ENCODE results near the gene FOXP4.
"Not testable (repeated sequence)": the region's sequence is repeated elsewhere in the genome, so short reads cannot be mapped to it uniquely, and the experiment has no call there.

The FOXP4 gene

DNA sequence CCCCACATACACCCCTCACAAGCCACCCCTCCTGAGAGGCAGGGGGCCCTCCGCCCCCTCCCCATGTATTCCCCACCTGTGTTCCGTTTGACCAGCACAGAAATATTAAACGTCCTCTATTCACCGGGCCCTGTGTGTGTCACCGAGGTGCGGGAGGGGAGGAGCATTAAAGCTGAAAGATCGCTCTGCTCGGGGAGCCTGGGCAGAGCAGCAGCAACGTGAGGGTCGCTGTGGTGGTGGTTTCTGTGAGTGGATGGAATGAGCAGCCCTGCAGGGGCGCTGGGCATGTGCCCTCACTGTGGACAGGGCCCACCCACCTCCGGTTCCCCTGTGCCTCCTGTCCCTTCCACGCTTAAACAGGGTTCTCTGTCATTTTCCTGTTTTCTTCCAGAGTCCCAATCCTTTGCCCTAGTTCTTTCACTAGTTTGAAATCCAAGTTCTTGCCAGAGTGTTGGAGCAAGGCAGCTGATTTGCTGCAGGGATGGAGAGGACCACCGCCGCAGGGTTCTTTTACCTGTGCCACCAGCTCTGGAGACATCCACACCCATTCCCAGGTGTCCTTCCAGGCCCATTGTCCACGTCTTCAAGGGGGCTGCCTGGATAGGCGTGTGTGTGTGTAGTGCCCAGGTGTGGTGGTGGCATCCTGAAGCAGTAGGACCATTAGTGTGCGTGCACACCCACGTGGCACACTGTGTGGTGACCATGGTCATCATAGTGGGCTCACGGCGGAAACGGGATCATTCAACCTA, 54.5 kb downstream of the FOXP4 start:
- DNase-seq (ENCODE audit: low spot score), result no peak

DNA sequence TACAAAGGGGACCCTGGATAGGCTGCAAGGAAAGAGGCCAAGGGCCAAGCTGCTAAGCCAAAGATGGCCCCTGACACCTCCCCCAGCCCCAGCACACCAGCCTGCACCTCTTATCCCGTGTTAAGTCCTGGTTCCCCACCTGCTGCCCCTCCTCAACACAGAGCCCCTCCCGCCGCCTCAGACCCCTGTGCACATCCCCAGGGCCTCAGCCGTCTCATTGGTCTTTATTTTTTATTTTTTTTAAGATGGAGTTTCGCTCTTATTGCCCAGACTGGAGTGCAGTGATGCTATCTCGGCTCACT, 55.0 kb downstream of the FOXP4 start:
- no peak for DNase-seq (ENCODE audit: low spot score)

GRCh38 chr6:41602422-41602743, 56.2 kb downstream of the FOXP4 start:
- DNase-seq (ENCODE audit: low spot score), result no peak

GRCh38 chr6:41602864-41603608, 56.9 kb downstream of the FOXP4 start:
- DNase-seq (ENCODE audit: low spot score), result peak; percentile 82

DNA sequence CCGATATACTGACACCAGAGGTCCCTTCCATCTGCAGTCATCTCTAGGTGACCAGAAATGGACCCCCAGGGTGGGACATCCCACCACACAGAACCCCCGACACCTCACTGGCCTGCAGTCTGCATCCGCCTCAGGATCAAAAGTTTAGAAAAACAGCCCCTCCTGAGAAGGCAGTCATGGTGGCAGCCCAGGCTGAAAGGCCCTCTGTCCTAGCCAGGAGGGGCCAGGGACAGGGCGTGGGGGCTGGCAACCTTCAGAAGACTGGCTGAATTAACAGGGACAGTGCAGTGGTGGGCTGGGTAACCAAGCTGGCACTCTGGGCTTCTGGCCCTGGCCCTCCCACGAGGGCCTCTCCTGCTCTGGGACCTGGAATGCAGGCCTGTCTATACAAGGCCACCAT, 57.8 kb downstream of the FOXP4 start:
- DNase-seq (ENCODE audit: low spot score), result no peak

GRCh38 chr6:41605649-41606048, 59.5 kb downstream of the FOXP4 start:
- no peak for DNase-seq (ENCODE audit: low spot score)

DNA sequence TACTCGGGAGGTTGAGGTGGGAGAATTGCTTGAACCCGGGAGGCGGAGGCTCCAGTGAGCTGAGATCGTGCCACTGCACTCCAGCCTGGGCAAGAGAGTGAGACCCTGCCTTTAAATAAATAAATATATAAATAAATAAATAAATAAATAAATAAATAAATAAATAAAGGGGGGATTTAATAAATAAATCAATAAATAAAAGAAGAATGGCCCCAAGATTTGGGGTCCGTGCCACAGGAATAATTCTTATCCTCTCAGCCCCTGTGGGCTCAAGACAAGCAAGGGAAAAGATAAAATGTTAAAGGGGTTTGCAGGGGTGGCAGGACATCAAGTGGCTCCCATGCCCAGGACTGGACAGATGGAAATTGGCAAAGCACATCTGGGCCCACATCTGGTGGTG, 60.9 kb downstream of the FOXP4 start:
- no peak for DNase-seq (ENCODE audit: low spot score)

- DNase-seq (ENCODE audit: low spot score), result no peak
Observed at GRCh38 chr6:41607736-41608135, 61.6 kb downstream of the FOXP4 start.

DNA sequence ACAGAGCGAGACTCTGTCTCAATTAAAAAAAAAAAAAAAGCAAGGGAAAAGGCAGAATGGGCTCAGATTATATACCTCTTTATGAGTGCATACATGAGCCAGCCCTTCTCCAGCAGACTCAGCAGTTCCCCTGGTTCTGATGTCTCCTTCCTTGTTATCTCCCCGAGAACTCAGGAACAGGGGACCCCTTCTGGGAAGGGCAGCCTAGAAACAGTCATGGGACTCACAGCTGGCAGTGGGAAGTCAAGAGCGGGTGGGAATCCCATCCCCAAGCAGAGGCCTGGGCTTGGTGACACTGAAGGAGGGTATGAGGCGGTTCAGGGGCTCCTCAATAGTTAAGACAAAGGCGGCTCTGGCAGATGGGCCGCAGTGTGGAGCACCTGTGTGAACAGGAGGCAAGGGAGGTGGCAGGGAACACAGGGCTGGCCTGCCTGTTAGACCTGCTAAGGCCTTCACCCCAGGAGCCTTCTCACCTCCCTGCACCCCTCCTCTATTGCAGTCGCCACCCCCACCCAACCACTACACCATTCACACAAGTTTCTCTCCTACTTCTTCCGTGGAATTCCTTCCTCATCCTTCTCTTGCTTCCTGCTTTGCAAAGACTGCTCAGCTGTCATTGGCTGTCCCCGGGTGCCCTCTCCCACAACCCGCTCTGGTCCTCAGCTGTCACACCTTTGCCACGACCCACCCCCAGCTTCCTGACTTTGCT, 62.4 kb downstream of the FOXP4 start:
- DNase-seq (ENCODE audit: low spot score), result no peak

DNA sequence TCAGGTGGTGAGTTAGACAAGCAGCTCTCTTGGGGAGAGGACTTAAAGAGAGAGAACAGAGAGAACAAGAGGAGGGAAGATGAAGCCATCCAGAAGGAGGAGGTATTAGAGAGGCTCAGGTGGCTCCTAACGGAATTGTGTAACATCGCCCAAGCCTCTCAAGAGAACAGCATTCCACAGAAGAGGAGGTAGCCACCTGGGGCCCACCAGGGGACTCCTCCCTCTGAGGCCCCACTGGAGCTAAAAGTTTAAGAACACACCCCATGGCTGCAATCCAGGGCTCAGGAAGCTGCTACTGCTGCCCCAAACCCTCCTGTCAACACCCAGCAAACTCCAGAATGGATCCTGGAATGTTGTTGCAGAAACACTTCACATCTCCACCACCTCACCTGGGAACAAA, 68.5 kb downstream of the FOXP4 start:
- no peak for DNase-seq (ENCODE audit: low spot score)

GRCh38 chr6:41615311-41615710, 69.1 kb downstream of the FOXP4 start:
- no peak for DNase-seq (ENCODE audit: low spot score)

DNA sequence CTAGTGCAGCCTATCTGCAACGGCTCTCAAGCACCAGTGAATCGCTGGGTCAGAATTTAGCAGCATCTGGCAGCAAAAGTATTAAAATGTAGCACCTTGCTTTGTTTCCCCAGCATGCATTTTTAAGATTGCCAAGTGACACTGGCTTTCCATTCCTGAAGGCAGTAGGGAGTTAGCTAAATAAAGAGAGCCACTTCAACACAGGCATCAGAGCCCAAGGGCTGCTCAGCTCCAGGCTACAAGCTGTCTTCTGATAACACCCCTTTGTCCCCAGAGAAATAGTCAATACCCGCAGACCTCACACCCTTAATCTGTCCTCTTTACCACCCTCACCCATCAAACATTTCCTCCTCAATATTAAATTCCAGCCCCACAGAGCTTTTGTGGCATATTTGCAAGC, 72.4 kb downstream of the FOXP4 start:
- no peak for DNase-seq (ENCODE audit: low spot score)

- DNase-seq (ENCODE audit: low spot score), result not testable (repeated sequence)
Observed at GRCh38 chr6:41619193-41619592, 73.0 kb downstream of the FOXP4 start.

DNA sequence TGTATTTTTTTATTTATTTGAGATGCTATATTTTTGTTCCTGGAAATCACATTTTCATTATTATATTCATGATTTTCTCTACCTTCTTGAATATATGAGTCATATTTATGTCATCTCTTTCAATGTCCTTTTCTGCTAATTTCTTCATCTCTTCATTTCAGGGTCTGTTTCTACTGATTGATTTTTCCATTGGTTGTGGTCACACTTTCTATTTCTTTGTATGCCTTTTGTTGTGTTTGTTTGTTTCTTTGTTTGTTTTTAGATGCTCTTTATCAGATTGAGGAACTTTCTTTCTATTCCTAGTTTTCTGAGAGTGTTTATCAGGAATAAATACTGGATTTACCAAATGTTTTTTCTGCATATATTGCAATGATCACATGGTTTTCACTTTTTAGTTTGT, 75.2 kb downstream of the FOXP4 start:
- DNase-seq (ENCODE audit: low spot score), result no peak

GRCh38 chr6:41621802-41622201, 75.6 kb downstream of the FOXP4 start:
- DNase-seq (ENCODE audit: low spot score), result no peak

DNA sequence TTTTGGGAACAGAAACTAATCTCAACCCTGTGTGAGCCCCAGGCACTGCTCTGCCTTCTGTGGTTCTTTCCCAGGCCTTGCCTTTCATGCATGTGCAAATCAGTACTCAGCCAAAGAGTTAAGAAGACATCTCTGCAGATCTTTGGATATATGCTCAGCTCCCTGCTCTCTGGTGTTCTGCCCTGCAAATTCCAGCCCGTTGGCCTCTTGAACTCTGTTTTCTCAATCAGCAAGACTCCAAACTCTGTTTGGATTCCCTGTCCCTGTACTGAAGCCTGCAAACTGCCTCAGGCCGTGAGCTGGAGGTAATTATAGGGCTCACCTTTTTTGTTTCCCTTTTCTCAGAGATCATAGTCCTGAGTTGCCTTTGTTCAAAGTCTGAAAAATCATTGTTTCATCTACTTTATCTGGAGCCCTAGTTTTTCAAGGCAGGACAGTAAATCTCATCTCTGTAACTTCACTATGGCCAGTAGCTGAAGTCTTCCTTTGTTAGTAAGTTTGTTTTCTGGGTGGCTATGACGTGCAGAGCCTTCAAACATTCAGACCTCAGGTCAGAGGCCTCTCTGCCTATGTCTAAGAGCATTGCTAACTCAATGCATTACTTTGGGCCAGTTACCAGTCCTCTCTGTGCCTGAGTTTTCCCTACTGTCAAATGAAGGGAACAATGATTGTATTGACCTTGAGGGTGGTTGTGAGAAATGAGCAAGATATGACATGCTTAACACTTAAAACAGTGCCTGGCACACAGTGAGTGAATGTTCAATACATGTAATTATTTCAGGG, 76.2 kb downstream of the FOXP4 start:
- DNase-seq (ENCODE audit: low spot score), result no peak

DNA sequence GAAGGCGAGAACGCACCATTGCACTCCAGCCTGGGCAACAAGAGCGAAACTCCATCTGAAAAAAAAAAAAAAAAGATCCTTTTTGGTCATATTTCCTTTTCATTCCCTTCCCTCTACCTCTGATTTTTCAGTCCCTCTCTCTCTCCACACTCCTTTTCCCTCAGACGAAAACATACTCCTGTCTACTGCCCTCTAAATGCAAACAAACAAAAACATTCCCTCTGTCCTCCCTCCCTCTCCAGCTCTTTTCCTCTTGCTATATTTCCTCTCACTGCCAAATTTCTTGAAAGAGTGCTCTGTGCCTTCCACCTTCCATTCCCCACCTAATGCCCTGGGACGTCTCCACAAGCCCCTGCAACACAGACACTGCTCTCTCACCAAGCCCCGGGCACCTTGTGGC, 77.1 kb downstream of the FOXP4 start:
- DNase-seq (ENCODE audit: low spot score), result no peak

DNA sequence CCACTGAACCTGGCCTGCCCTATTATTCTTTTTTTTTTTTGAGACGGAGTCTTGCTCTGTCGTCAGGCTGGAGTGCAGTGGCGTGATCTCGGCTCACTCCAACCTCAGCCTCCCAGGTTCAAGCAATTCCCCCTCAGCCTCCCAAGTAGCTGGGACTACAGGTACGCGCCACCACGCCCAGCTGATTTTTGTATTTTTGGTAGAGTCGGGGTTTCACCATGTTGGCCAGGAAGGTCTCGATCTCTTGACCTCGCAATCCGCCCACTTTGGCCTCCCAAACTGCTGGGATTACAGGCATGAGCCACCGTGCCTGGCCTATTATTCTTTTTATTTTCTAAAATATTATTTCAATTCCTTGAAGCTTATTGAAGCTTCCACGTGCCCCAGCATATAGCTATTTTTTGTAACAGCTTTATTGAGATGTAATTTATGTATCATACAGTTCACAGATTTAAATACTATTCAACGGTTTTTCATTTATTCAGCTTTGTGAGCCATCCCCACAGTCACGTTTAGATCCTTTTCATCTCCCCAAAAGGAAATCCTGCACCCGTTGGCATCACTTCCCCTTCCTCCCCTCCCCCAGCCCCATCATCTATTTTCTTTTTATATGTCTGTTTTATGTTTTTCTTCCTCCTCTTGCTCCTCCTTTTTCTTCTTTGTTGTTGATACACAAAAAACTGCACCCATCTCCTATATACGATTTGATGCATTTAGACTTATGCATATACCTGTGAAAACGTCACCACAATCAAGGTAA, 78.6 kb downstream of the FOXP4 start:
- no peak for DNase-seq (ENCODE audit: low spot score)

- DNase-seq (ENCODE audit: low spot score), result no peak
Observed at GRCh38 chr6:41625442-41625841, 79.3 kb downstream of the FOXP4 start.

DNA sequence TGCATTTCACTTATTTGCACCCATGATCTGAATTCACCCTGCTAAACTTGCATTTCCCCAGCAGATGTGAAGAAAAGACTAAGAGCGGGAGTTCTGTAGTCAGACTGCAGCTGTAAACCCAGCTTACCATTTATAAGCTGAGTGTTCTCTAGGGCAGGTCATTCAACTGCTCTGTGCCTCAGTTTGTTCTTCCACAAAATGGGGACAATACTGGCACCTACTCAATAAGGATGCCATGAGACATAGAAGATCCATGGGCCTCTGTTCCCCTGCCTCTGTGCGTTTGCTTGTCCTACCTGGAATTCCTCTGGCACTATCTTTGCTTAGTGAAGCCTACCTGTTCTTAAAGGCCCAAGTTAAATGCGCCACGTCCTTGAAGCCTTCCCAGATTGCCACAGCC, 79.8 kb downstream of the FOXP4 start:
- DNase-seq (ENCODE audit: low spot score), result no peak

GRCh38 chr6:41626917-41627316, 80.7 kb downstream of the FOXP4 start:
- DNase-seq (ENCODE audit: low spot score), result no peak

DNA sequence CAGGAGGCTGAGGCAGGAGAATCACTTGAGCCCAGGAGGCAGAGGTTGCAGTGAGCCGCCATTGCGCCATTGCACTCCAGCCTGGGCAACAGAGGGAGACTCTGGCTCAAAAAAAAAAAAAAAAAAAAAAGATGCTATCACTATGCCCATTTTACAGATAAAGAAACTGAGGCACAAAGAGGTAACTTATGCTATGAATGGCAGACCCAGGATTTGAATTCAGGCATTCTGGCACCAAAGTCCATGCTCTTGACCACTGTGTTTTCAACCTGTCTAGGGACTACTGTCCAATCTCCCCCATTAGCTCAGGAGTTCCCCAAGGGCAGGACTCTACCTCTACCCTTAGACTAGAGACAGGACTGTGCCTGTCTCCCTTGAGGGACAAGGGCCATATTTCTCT, 82.9 kb downstream of the FOXP4 start:
- DNase-seq (ENCODE audit: low spot score), result no peak
